ENCODE data around the gene KDELR3. TPM values are rescaled to one million over a fixed set of nuclear protein-coding genes. Genes with fewer than 3 reads are reported as not detected.

The KDELR3 gene
- total RNA-seq, 1 experiment from 2014 or later: 11.6 TPM

Other genes with a start within 250 kb of the KDELR3 start
- gene TMEM184B, start 195.1 kb upstream of the KDELR3 start, total RNA-seq (2021; ENCODE audit: unreplicated experiment): 54.2 TPM
- 115 TPM for gene CSNK1E, start 150.7 kb upstream of the KDELR3 start, total RNA-seq (2021; ENCODE audit: unreplicated experiment)
- 0.18 TPM for gene KCNJ4, start 12.9 kb upstream of the KDELR3 start, total RNA-seq (2021; ENCODE audit: unreplicated experiment)
- gene DDX17, start 38.2 kb downstream of the KDELR3 start, total RNA-seq (2021; ENCODE audit: unreplicated experiment): 277 TPM
- 3.2 TPM for gene DMC1, start 102.1 kb downstream of the KDELR3 start, total RNA-seq (2021; ENCODE audit: unreplicated experiment)
- gene FAM227A, start 188.3 kb downstream of the KDELR3 start, total RNA-seq (2021; ENCODE audit: unreplicated experiment): 2.4 TPM
- 20.4 TPM for gene CBY1, start 188.5 kb downstream of the KDELR3 start, total RNA-seq (2021; ENCODE audit: unreplicated experiment)
- gene TOMM22, start 213.9 kb downstream of the KDELR3 start, total RNA-seq (2021; ENCODE audit: unreplicated experiment): 111 TPM
- gene JOSD1, start 232.8 kb downstream of the KDELR3 start, total RNA-seq (2021; ENCODE audit: unreplicated experiment): 35.1 TPM
- 25.5 TPM for gene GTPBP1, start 237.8 kb downstream of the KDELR3 start, total RNA-seq (2021; ENCODE audit: unreplicated experiment)

Measured in Panc1 (cell line).